HCT116 (cell line): ENCODE measurements around the gene CRHR2.

Experiments
- CEBPB ChIP-seq: IDR thresholded peaks from 2 replicates; pipeline ENCODE4 v1.6.1; 2012; ENCODE audit warnings: low read depth
- EGR1 ChIP-seq: IDR thresholded peaks from 2 replicates; pipeline ENCODE4 v1.6.1; 2012; ENCODE audit warnings: low read depth
- POLR2A ChIP-seq: IDR thresholded peaks from 2 replicates; pipeline ENCODE4 v1.7.0; 2011; ENCODE audit warnings: borderline replicate concordance; ENCODE audit not compliant: insufficient read depth, insufficient read length; ENCODE audit errors: extremely low read depth
- SIN3A ChIP-seq: IDR thresholded peaks from 2 replicates; pipeline ENCODE4 v1.6.1; 2012; ENCODE audit warnings: low read depth
- SP1 ChIP-seq: IDR thresholded peaks from 2 replicates; pipeline ENCODE4 v1.6.1; 2012; ENCODE audit warnings: low read depth
- TCF7L2 ChIP-seq: IDR thresholded peaks from 2 replicates; pipeline ENCODE4 v1.7.0; 2011; ENCODE audit warnings: borderline replicate concordance, inconsistent platforms; ENCODE audit not compliant: insufficient read depth, insufficient read length; ENCODE audit errors: extremely low read depth
- ZFX ChIP-seq: fragments of 450-650 bp; IDR thresholded peaks from 2 replicates; pipeline ENCODE4 v1.6.1; 2017
- TF ChIP-seq, protein P1 (sequence below), 3 experiments: fragments of 200-600 bp in 1 of 3; sonication (generic) in 1 of 3; IDR thresholded peaks in 2 of 3; conservative IDR thresholded peaks in 1 of 3; 2 replicates each; pipeline ENCODE4 v1.5.1; 2012 to 2017; ENCODE audit warnings: low read depth in 2 of 3, low read length in 2 of 3, antibody characterized with exemption in 1 of 3, borderline replicate concordance in 1 of 3, control low read depth in 1 of 3, mild to moderate bottlenecking in 1 of 3, mixed read lengths in 1 of 3, mixed run types in 1 of 3, moderate library complexity in 1 of 3; ENCODE audit not compliant: insufficient read depth in 1 of 3
- TF ChIP-seq, protein P2 (sequence below): IDR thresholded peaks from 2 replicates; pipeline ENCODE4 v1.6.1; 2012

DNA sequence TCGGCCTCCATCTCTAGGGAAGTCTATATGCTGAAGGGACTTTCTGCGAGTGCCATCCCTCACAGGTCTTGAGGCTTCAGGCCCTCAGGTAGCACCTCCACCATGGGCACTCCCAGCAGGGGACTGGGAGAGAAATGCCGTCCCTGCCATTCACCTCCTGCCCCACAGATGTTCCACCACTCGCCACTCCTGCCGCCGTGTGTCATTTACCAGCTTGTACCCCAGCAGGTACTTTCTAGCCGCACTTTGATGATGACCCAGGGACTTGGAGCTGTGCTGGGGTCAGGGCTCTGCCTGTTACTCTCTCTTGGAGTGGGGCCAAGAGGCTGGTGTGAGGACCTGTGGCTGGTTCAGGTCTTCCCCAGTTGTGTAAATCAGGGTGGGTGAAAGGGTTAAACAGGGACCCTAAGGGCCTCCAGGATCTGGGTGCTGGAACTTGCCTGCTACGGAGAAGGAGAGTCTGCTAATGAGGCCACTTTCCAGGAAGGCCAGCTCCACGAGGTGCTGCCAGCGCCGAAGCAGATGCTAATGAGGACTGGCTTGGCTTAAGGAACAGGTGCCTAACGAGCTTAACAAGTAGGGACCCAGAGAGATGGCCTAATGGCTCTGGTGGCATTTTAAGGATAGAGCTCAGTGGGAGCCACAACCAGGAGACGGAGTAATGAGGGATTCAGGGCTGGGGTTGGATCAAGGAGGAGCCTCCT, 32.4 kb downstream of the CRHR2 start:
- TF ChIP-seq, protein P1, sequence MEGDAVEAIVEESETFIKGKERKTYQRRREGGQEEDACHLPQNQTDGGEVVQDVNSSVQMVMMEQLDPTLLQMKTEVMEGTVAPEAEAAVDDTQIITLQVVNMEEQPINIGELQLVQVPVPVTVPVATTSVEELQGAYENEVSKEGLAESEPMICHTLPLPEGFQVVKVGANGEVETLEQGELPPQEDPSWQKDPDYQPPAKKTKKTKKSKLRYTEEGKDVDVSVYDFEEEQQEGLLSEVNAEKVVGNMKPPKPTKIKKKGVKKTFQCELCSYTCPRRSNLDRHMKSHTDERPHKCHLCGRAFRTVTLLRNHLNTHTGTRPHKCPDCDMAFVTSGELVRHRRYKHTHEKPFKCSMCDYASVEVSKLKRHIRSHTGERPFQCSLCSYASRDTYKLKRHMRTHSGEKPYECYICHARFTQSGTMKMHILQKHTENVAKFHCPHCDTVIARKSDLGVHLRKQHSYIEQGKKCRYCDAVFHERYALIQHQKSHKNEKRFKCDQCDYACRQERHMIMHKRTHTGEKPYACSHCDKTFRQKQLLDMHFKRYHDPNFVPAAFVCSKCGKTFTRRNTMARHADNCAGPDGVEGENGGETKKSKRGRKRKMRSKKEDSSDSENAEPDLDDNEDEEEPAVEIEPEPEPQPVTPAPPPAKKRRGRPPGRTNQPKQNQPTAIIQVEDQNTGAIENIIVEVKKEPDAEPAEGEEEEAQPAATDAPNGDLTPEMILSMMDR (IDR thresholded peaks at IDR 0.05 in 2 of 3, conservative IDR thresholded peaks at IDR 0.05 in 1 of 3; ENCODE audit: borderline replicate concordance in 1 of 3, insufficient read depth in 1 of 3, low read depth in 2 of 3, low read length in 2 of 3) = no peak
- TF ChIP-seq SP1 (no peak), CEBPB (no peak), ZFX (no peak), POLR2A (no peak), SIN3A (no peak), EGR1 (no peak), TCF7L2 (no peak)
- TF ChIP-seq, protein P2, sequence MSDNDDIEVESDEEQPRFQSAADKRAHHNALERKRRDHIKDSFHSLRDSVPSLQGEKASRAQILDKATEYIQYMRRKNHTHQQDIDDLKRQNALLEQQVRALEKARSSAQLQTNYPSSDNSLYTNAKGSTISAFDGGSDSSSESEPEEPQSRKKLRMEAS = no peak
